ENCODE data around the gene MIPEP.
"Not testable (repeated sequence)": the region's sequence is repeated elsewhere in the genome, so short reads cannot be mapped to it uniquely, and the experiment has no call there.

Gene MIPEP

GRCh38 chr13:23888658-23889614 lies at the start of gene MIPEP:
MIPEP (minus strand) TSS chr13:23889400; CDS start chr13:23889320, 80 bp downstream.
- DNase-seq: peak; percentile 98

GRCh38 chr13:23934520-23934919 lies 45.3 kb upstream of the MIPEP start:
- DNase-seq: no peak

- no peak for DNase-seq
Observed at GRCh38 chr13:23928985-23929384, 39.8 kb upstream of the MIPEP start.

- DNase-seq: no peak
Observed at GRCh38 chr13:23923031-23923430, 33.8 kb upstream of the MIPEP start.

GRCh38 chr13:23922005-23922932 lies 33.1 kb upstream of the MIPEP start:
- no peak for DNase-seq

- no peak for DNase-seq
Observed at GRCh38 chr13:23921451-23921888, 32.3 kb upstream of the MIPEP start.

- no peak for DNase-seq
Observed at GRCh38 chr13:23919006-23919405, 29.8 kb upstream of the MIPEP start.

GRCh38 chr13:23918208-23918607 lies 29.0 kb upstream of the MIPEP start:
- no peak for DNase-seq

- DNase-seq: no peak
Observed at GRCh38 chr13:23915308-23915707, 26.1 kb upstream of the MIPEP start.

- DNase-seq: no peak
Observed at GRCh38 chr13:23912469-23912868, 23.3 kb upstream of the MIPEP start.

- DNase-seq: no peak
Observed at GRCh38 chr13:23909606-23910005, 20.4 kb upstream of the MIPEP start.

- no peak for DNase-seq
Observed at GRCh38 chr13:23905766-23906165, 16.6 kb upstream of the MIPEP start.

- DNase-seq: no peak
Observed at GRCh38 chr13:23903906-23904280, 14.7 kb upstream of the MIPEP start.

- DNase-seq: no peak
Observed at GRCh38 chr13:23902975-23903905, 14.0 kb upstream of the MIPEP start.

- DNase-seq: no peak
Observed at GRCh38 chr13:23901365-23901764, 12.2 kb upstream of the MIPEP start.

- DNase-seq: no peak
Observed at GRCh38 chr13:23899555-23899954, 10.4 kb upstream of the MIPEP start.

- no peak for DNase-seq
Observed at GRCh38 chr13:23898101-23898500, 8.9 kb upstream of the MIPEP start.

GRCh38 chr13:23897452-23897919 lies 8.3 kb upstream of the MIPEP start, which contains the start of gene C1QTNF9B:
C1QTNF9B (minus strand) TSS chr13:23897502.
- not testable (repeated sequence) for DNase-seq

- DNase-seq: not testable (repeated sequence)
Observed at GRCh38 chr13:23894746-23895145, 5.5 kb upstream of the MIPEP start.

- not testable (repeated sequence) for DNase-seq
Observed at GRCh38 chr13:23893791-23894190, 4.6 kb upstream of the MIPEP start.

GRCh38 chr13:23889615-23890607 lies 711 bp upstream of the MIPEP start:
- DNase-seq: no peak
